ENCODE data around the gene BIN2.

The BIN2 gene

DNA sequence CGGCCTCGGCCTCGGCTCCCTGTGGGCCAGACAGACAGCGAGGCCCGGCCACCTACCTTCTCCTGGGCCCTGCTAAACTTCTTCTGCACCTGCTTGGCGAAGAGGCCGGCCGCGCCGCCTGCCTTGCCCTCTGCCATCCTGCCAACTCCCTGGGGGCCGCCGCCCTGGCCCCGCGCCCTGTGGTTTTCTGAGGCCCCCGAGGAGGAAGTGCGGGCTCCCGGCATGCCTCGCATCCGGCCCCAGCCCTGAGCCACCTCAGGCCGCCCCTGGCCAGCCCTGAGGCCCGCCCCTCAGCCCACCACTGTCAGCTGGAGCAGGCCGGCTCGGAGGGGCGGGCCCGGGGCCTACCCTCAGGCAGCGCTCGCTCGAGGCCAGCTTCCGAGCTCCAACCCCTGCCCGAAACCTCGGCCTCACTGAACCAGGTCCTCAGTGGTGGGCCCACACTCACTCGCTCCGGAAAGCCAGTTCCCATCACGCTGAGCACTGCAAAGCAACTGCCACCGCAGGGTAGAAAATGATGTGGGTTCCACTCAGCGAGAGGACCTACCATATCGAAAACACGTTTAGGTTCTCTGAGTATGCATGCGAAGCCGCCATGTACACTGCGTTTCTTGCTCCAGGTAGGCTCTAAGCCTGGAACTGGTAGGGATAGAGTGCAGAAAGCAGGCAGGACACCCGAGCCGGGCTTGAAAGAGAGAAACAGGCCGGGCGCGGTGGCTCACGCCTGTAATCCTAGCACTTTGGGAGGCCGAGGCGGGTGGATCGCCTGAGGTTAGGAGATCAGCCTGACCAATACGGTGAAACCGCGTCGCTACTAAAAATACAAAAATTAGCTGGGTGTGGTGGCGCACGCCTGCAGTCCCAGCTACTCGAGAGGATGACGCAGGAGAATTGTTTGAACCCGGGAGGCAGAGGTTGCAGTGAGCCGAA lies at the start of gene BIN2:
BIN2 (minus strand) TSS at position 209 of the 930 bp plus-strand sequence; CDS start at position 137, 72 bp downstream.
- no peak for DNase-seq

DNA sequence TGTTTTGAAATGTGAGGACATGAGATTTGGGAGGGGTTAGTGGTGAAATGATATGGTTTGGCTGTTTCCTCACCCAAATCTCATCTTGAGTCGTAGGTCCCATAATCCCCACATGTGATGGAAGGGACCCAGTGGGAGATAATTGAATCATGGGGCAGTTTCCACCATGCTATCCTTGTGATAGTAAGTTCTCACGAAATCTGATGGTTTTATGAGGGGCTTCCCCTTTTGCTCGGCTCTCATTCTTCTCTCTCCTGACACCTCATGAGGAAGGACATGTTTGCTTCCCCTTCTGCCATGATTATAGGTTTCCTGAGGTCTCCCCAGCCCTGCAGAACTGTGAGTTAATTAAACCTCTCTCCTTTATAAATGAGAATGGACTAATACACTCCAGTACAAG lies 49.2 kb upstream of the BIN2 start:
- no peak for DNase-seq

DNA sequence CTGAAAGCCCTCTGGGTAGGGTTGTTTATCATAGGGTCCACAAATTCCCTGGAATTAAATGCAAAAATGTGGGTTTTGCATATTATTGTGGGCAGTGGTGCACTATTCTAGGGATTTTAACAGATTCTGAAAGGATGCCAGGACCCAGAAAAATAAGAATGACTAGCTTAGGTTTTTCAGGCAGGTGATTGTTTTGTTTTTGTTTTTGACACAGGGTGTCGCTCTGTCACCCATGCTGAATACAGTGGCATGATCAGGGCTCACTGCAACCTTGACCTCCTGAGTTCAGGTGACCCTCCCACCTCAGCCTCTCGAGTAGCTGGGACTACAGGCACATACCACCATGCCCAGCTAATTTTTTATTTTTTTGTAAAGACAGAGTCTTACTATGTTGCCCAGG lies 48.0 kb upstream of the BIN2 start:
- DNase-seq, result no peak

DNA sequence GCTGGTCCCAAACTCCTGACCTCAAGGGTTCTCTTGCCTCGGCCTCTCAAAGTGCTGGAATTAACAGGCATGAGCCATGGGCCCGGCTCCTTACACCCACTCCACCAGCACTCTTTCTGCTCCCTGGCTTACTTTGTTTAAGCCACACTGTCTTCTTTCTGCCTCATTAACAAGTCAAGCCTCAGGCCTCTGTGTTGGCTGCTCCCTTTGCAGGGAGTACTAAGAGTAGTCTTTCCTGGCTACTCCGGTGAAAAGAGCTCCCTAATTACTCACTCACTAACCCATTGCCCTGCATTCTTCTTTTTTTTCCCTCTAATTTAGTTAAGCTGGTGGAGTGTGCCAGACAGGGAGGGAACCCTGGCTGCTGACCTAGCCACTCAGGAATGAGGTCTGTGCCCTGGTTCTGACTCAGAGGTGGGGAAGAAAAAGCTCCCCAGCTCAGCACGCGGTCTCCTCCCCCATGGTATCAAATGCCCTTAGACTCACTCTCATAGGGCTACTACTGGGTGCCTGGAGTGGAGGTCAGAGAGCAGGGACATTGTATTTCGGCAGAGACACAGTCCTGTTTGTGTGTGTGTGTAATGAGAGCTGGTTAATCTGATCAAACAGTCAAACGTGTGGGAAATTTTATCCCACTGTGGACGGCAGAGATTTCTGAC lies 47.5 kb upstream of the BIN2 start:
- no peak for DNase-seq

DNA sequence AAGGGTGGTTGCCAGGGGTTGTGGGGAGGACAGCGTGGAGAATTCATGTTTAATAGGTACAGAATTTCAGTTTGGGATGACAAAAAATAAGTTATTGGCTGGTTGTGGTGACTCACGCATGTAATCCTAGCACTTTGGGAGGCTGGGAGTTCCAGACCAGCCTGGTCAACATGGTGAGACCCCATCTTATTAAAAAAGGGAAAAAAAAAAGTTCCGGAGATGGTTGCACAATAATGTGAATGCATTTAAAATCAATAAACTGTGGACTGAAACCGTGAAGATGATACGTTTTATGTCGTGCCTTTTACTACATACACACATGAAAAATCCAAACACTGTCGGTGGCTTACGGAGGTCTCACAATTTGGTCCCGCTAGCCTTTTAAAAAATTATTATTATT lies 46.7 kb upstream of the BIN2 start:
- DNase-seq, result no peak

DNA sequence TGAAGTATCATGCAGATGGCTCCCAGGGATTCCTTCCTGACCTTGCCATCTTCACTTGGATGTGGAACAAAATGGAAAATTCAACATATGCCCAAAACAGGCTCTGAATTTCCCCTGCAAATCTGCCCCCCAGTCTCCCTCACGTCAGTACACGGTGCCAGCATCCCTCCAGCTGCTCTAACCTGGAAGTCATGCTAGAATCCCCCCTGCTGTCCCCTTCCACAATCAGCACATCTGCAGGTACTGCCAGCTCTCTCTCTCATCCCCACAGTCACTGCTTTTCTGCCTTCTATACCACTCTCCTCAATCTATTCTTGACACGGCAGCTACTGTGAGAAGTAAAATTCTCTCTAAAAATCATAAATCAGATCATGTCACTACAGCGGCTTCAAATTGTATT lies 45.6 kb upstream of the BIN2 start:
- DNase-seq, result no peak

DNA sequence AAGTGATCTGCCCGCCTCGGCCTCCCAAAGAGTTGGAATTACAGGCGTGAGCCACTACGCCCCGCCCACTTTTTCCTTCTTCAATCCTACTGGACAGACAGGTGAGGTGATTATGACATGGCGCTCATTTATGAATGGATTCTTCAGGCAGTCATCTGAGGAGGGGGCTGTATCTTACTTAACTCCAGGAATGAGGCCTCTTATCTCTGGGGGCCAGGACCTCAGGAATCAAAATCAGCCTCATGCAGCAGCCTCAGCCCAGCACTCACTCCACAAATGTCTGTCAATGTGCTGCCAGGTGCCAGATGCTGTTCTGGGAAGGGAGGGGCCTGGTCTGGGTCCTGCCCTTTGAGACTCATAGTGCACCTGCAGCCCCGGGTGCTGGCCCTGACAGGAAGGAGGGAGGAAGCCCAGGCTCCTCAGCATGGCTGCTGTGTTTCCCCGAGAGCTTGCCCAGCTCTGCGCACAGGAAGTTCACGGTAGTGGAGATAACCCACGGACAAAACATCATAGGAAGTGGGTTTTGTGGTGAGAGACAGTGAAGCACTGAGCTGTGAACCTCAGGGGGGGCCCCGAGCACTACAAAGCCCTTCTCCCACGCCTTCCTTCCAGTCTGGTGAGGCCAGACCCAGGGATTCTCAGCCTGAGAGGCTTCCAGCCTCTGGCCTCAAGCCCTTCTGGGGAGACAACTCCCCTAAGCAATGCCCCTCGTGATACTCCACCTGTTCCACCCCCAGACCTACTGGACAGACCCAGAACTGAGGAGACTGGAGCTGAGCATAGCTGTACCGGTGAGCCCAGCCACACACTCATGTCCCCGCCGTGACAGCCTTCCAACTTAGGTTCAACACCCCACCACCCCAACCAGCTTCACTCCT lies 44.9 kb upstream of the BIN2 start:
- DNase-seq, result peak in 1 of 2 experiments; percentile 19

DNA sequence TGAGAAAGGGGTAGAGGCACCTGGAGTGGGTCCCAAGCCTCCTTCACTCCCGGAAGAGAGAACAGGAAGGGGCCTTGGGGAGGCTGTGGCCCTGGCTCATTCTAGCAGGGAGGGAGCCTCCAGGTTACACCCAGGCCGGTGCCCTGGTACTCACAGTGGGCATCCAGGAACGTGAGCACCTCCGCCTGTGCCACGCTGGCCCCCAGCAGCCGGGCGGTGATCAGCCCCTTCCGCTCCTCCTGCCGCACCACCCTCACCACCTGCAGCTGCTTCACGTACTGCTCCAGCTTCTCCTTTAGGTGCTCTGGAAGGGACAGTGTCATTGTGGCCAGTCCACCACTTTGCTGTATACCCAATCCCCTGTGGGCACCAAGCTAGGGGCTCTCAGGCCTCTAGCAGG lies 41.3 kb upstream of the BIN2 start:
- no peak for DNase-seq

DNA sequence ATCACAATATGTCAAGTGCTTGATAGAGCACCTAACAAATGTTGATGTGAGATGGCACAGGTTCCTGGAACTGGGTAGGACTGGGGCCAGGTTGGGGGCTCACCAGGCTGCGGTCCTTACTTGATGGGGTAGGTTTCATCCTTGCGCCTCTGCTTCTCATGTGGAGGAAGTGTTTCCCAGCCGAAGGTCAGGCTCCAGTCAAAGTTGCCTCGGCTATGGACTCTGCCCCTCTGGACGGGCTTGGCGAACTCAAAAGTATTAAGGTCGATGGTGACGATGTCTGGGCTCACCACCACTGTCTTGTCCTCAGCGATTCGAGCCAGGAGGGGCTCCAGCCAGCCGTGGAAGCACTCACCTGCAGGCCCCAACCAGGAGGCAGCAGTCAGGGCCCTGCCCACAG lies 40.0 kb upstream of the BIN2 start:
- DNase-seq, result no peak

DNA sequence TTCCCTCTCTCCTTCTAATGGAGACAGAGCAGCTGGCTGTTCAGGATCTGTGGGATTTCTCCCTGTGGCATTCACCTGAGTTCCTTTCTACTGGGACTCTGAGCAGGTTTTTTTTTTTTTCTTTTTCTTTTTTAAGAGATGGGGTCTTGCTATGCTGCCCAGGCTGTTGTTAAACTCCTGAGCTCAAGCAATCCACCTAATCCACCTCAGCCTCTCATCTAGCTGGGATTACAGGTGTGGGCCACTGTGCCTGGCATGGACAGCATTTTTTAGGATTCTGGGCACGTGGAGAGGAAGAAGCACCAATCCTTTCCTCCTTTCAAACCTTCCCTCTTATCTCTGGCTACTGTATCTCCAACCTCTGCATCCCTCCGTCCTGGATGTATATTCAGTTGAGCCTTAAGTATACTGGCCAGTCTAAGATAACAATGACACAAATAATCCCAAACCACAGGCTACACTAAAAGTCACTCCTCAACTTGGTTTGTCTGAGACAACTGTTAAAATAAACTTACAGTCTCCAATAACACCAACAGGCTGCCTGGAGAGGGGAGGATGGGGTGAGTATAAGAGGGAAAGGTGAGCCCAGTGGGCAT lies 38.9 kb upstream of the BIN2 start:
- DNase-seq, result no peak

DNA sequence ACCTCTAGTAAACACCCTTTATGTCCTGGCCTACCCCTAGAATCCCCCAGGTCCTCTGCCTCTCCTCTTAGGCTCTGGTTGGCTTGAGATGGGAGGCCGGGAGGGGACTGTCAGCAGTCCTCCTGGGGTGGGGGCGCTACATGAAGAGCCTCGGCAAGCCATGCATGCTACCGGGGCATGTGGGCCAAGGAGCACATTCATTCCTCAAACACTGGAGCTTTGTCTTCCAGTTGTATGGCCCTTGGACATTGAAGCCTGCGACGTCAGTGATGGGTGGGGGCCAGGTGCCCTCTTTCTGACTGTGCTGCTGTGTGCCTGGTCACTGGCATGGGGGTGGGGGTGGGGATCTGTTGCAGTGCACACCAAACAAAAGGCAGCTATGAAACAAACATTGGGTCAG lies 38.3 kb upstream of the BIN2 start:
- DNase-seq, result no peak

DNA sequence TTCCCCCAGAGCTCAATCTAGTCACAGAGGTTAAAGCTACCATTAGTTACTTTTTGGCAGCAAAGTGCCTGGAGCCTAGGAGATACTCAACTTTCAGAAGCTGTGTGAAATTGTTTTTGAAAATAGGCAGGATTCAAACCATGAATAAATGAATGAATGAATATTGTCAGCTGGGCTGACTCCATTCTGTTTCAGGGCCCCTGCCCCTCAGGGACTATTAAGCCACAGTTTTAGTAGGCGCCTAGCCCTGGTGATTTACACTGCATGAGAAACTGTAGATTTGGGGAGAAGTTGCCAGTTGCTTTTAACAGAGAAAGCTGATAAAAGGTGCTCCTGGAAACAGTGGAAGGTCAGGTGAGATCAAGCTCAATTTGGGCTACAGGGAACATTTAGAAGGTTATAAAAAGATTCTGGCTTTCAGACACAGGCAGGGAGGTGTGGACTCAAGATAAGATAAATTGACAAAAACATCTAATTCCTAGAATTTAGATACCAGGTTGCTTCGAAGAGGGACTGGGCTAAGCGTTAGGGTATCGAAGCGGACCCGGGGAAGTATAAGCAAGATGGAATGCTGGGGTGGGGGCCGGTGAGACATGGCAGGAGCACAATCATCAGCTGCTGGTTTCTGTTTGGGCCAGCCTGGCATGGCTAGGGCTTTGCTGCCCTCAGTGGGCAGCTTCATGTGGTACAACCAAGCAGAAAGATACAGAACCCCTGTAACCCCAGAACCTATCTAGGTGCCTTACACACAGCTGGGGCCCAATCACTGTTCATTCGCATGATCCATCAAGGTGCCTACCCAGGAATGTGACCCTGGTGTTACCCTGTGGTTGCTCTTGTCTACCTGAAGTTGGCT lies 37.4 kb upstream of the BIN2 start:
- DNase-seq, result no peak

DNA sequence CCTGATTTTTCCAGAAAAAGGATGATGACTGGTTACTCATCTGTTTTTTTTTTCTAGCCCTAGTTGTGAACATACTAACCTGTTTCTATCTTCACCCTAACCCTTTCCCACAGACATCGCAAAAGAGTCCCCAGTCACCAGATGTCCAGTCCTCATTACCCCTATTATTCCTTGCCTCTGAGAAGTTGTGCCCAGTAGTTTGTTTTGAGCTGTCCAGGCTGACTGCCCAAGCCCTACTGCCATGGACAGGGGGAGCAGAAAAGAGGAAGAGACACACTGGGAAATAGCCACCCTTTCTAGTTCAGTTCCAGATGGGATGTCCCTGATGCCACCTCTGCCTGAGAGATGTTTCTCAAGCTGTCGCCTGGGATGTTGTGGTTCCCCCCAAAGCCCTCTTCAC lies 36.3 kb upstream of the BIN2 start:
- DNase-seq, result no peak

DNA sequence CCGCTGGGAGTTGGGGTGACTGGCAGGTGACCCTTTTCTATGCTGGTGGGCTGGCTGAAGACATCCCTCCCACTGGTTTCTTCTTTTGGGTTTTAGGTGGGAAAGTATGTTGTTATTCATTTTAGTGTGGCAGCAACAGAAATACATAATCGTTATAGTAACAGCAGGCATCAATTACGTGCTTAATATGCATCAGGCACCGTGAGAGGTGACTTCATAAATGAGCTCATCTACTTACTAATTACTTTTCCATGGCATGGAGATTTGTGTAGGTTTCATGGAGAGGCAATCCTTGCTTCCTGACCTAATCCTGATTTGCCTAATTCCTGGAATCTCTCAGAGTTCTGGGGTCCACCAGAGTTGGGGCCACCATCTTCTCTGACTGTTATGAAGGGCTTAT lies 35.9 kb upstream of the BIN2 start:
- DNase-seq, result no peak

DNA sequence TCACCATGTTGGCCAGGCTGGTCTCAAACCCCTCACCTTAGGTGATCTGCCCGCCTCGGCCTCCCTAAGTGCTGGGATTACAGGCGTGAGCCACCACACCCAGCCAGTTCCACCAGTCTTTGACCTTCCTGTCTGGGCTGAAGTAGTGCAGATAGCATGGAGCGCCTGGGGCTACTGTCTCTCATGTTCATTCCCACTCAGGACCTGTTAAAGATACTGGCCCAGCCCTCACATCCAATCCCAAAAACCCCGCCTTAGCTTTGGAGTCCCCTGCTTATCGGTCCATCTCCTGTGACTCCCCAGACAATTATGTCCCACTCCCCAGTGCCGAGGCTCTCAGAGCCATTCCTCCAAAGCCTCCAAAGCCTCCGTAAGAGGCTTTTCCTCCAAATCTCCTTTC lies 34.5 kb upstream of the BIN2 start:
- DNase-seq, result no peak

DNA sequence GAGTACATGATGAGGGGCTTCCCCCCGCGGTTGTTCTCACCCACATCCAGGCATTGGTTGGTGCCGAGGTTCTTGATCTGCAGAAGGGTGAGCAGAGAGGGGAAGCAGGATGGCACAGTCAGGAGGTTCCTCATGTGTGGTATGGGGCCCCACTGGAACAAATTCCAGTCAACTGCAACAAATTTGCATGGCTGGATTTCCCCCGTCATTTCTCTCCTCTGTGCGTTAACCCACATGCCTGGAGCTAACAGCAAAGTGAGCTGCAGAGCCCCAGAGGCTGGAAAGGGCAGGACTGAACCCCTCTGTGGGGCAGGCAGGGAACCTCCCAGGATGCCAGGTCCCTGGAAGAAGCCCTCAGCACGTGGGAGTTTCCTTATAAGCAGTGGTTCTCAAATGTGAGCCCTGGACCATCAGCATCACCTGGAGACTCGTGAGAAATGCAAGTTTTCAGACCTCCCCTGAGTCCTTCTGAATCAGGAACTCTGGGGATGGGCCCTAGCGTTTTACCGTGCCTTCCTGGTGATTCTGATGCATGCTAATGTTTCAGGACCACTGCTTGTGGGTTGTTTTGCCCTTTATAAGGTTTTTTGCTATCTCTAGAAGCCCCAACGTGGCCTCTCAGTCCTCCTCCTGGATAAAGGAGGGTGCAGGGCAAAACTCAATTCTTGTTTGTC lies 33.5 kb upstream of the BIN2 start:
- no peak for DNase-seq

DNA sequence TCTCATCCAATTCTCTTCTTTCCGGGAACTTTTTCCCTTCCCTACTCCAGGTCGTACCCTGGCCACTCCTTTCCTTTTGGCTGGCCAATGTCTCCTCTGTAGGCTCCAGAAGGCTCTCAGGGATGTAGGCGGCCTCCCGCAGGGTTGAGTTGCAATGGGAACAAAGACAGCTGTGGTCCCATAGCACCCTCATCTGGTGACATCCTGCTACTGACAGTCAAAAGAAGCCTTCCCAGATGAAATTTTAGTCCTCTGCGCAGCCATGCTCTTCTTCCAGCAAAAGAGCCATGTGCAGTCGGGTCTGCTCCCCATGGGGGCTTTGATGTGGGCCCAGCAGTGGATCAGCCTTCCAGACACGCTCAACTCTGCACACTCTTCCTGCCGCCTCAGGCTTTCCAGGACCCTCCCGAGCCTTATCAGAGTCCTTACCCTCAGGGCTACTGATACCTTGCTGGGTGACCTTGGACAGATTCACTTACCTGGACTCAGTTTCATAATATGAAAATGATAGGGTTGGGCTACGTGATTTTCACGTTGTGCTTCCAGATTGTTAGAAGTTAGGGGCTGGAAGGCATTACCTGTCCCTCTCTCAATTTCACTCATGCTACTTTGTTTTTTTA lies 28.0 kb upstream of the BIN2 start:
- DNase-seq, result peak; percentile 12 to 70

DNA sequence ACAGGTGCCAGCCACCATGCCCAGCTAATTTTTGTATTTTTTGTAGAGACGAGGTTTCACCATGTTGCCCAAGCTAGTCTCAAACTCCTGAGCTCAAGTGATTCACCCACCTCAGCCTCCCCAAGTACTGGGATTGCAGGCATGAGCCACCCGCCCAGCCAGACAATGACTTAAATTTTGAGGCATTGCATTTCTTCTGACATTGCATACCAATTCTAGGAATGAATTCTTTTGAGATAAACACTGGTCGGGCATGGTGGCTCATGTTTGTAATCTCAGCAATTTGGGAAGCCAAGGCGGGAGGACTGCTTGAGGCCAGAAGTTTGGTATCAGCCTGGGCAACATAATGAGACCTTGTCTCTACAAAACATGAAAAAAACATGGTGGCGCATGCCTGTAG lies 25.1 kb upstream of the BIN2 start:
- no peak for DNase-seq

DNA sequence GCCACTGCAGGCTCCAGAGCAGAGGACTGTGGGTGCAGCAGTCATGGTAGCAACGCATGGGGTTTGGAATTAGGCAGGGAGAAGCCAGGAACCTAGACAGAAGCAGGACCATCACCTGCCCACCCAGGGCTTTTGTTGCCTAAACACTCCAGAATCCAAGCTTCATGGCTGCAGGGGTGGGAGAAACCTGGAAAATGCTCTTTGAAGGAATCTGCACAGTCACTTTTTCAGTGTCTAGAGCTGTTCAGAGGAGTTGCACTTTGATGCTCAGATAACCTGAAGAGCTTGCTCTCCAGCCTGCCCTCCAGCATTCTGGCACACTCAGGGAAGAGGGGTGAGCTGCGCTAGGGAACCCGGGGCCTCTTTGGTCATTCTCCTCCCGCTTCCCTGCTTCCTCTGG lies 24.1 kb upstream of the BIN2 start:
- DNase-seq, result no peak

DNA sequence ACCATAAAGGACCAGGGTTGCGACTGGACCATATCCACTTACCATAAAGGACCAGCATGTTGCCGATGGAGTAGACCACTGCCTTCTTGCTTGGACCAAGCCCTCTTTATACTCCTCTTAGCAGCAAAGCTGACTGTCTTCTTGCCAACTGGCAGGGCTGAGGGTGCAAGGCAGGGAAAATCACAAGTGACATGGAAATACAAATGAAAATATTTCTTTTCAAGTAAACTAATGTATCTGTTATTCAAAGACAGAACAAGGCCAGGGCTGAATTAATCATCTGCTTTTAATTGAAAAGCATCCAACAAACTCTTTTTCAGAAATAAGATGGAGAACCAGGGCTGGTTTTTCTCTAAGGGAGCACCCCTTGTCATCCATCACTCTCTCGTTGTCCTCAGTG lies 22.6 kb upstream of the BIN2 start, which contains the start of gene CELA1:
CELA1 (minus strand) TSS at position 99 of the 400 bp plus-strand sequence; CDS start at position 58, 41 bp downstream.
- DNase-seq, result no peak

DNA sequence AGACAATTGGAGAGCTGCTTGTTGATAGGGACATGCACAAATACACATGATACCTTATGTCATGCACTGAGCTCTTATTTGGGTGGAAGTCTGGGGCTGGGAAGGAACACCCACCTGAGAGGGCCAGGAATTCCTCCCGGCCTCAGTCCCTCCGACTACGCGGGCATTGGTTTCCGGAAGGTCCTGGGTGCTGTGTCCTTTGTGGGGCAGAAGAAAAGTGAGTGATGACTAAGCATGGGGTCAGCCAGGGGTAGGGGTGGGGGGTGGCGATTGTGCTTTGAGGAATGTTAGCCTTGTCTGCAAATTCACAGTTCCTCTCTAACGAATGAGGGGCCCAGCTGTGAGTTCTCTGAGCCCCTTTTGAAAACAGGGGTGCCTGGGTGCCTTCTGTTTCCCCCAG lies 21.7 kb upstream of the BIN2 start:
- no peak for DNase-seq

Data from NCI-H524 (cell line).